Stimulated activated CD8-positive, alpha-beta memory T cell treated with anti-CD3 and anti-CD28 coated beads, Interleukin-2, amount 100 ng/mL, for 1 hour (primary cell): ENCODE measurements around the gene RASA2.
"Not testable (repeated sequence)": the region's sequence is repeated elsewhere in the genome, so short reads cannot be mapped to it uniquely, and the experiment has no call there.

Experiments
- DNase-seq, 2 donors: peaks; one replicate each; pipeline ENCODE4 v3.0.0-alpha.2; 2020; ENCODE audit warnings: low read depth in 2 of 2

RASA2 gene

DNA sequence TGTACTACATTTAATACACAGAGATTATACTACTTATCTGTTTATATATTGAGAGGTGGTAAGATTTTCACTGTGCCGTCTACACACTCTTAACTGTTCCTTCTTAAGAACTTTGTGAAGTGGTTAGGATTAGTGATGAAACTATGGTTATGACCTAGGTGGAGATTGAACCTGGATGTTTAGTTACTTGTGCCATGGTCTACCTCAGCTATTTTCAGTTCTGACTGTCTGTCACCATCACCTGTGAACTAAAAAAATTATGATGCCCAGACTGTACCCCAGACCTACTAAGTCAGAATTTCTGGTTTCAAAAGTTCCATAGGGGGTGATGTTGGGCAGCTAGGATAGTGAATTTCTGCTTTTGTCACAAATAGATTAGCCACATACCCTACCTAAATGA is 6.4 kb downstream of the RASA2 start:
- no peak for DNase-seq

DNA sequence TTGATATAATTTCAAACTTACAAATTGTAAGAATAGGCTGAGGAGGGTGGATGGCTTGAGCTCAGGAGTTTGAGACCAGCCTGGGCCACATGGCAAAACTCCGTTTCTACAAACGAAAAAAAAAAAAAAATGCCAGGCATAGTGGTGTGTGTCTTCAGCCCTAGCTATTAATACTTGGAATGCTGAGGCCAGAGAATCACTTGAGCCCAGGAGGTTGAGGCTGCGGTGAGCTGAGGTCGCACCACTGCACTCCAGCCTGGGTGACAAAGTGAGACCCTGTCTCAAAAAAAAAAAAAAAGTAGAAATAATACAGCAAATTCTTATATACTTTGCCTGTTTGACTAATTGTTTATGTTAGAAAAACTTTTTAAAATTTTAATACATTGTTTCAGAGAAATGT is 10.8 kb downstream of the RASA2 start:
- not testable (repeated sequence) for DNase-seq

DNA sequence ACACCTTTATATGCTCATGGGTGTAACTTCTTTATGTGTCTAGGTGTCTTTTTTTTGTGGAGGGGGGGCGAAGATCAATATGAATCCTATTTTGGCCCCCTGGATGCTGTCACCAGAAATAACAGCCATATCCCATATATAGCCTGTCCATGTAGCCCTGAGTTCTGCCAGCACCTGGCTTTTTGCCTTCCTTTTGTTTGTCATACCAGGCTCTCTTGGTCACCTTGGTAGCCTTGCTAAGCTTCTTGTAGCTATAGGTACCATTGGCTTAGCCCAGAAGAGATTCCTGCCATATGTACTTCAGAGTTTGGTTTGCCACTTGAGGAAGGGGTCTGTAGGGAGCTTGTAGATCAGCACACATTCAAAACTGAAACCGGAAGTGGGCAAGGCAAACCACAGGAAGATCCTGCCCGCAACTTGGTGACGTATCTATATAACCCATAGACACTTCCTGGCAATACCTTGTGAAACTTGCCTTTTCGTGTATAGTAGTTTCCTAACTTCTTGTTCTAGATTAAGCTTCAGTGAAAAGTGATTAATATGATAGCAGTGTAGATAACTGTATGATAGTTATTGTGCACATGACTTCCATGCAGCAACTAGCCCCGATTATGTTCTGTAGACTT is 11.9 kb downstream of the RASA2 start:
- DNase-seq, result peak; percentile 68 to 78

DNA sequence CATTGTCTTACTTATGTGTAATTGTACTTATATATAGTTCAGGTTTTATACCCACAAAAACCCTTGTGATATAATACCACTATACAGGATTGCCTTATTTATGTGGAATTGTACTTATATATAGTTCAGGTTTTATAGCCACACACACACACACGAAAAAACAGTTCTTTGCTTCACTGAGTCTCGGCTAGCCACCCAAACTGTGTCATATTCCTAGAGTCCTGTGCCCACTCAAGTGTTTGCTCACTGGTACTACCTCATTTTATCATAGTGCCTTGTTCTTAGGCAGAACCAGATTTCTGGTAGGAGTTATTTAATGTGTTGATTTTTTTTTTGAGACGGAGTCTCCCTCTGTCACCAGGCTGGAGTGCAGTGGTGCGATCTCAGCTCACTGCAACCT is 12.5 kb downstream of the RASA2 start:
- DNase-seq, result no peak

DNA sequence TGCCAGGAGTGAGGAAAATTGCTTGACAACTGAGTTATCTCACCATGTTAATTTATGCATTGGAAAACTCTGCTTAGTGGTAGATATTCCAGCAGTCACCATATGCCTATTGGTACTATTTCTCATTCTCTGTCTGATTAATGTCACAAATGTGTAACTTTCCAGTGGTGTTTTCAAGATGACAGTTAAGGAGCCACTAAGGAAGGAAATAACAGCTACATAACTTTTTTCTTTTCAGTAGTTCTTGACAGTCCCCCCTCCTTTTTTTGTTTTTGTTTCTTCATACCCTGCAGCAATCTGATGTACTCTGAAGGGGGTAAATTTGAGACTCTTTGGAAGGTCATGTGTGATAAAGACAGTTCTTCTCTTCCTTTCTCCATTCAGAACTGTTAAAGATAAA is 13.1 kb downstream of the RASA2 start:
- DNase-seq, result no peak

DNA sequence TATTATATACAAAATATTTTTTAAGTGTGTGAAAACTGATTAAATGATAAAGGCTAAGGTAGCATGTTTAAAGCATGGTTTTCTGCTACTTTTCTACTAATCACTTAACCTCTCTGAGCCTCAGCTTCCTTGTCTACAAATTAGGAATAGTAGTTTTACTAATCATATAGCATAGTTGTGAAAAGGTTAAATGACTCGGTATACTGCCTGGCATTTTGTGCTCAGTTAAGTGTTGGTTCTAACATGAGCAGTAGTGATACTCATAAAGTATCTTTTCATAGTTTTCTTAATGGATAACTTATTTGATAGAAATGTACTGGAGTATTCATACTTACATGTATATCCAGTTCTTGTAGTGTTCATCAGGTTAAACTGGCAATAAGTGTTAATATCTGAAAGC is 13.6 kb downstream of the RASA2 start:
- no peak for DNase-seq

DNA sequence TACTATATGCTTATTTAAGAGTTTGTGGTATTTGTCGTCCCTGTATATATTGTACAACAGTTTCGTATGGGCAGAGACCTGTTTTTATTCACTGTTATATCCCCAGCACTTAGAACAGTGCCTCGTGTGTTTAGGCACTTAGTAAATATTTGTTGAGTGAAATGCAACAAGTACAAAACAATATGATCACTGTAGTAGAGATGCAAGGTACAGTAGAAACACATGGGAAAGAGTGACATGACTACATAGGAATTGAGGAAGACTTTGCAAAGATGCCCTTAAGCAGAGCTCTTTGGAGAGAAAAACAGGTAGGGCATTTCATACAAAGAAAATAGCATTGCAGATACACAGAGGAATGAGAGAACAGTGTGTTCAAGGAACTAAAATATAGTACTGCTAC is 18.3 kb downstream of the RASA2 start:
- no peak for DNase-seq

DNA sequence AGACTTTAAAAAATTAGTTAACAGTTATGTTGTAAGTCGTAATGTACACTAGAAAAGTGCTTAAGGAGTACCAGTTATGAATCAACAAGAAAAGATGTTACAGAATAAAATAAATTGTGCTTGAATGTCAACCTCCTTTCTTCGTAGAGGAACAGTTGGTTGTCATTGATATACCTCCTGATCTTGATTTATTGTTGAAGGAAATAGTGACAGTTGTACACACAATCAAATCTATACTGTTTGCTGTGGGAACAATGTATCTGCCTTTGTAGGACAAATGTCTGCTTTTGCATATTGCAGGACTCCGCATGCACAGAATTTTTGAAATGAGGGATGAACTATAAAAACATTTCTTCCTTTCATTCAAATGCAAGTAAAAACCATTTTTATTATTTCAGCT is 19.2 kb downstream of the RASA2 start:
- DNase-seq, result no peak

DNA sequence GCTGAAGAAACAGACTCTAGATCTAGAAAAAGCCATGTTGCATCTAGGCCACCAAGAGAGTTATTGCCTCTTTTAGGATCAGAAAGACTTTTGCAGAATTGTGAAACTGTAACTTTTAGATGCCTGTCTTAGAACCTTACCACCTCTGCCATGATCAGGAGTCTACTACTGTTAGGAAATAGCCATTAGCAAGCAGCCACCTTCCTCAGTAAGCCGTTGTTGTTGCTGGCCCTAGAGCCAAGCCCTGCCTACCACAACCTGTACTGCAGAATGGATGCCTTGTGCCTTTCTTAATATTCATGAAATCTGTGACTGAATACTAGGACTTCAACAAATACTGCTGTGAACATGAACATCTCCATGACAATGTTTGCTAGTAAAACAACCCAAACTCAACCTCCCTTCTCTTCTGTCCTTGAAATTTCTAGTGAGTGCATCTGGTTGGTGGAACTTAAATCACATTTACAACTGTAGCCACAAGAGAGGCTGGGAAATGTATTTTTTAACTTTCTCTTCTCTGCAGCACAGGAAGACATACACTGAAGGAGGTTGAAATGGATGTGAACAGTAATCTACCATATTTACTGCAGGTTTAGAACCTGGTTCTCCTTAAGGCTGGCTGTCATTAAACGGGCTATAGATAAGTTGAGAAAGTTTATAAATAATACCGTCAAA is 20.7 kb downstream of the RASA2 start:
- DNase-seq, result no peak

DNA sequence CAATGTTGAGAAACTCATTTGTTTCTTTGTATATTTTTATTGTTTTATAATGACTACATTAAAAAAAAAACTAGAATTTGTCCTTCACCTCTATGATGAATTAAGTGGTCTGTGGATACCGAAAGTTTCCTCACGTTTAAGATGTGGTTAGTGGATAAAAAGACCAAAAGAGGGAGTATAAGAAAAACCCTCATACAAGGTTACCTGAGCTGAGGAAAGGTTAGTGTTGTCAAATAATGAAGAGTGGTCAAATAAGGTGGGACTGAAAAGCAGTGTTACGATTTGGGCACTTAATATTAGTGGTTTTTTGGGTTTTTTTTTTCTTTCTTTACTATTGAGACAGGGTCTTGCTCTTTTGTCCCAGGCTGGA is 21.2 kb downstream of the RASA2 start:
- no peak for DNase-seq

DNA sequence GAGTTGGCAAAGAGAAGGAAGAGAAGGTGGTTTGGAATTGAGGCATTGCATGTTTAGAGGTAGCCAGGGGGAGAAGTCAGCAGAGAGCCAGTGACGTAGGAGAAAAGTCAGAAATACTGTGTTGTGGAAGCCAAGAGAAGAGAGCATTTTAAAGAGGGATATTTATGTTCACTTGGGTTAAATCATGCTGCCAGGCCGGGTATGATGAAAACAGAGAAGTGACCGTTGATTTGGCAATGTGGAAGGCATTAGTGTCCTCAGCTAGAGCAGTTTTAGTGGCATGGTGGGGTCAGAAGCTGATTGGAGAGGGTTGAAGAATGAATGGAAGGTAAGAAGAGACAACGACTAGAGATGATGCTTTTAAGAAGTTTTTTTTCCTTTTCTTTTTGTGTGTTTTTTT is 24.5 kb downstream of the RASA2 start:
- no peak for DNase-seq

DNA sequence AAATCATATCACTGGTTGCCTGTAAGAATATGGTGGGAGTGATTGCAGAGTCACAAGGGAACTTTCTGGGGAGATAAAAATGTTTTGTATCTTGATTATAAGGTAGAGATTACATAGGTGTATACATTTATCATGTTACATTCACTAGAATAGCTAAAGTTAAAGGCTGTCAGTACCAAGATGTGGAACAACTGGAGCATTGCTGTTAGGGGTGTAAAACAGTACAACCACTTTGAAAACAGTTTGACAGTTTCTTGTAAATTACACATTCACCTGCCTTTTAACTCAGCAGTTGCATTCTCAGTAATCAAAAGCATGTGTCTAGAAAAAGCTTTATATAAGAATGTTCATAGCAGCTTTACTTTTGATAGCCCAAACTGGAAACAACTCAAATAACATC is 27.6 kb downstream of the RASA2 start:
- no peak for DNase-seq

DNA sequence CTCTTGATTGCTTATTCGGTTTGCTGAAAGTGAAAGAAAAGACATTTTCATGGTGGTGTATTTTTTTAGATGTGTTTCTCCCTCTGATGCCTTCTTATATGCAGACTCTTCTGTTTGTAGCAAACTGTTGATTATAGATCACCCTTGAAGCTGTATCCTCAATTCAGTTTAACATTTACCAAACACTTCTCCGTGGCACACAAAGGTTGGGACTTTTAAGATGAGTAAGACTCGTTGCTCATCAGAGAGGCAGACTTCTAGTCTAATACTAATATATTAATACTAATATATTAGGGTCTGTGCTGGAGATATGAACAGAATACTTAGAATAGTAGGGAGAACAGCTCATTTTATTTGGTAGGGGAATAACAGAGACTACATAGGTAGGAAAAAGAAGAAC is 32.8 kb downstream of the RASA2 start:
- no peak for DNase-seq

DNA sequence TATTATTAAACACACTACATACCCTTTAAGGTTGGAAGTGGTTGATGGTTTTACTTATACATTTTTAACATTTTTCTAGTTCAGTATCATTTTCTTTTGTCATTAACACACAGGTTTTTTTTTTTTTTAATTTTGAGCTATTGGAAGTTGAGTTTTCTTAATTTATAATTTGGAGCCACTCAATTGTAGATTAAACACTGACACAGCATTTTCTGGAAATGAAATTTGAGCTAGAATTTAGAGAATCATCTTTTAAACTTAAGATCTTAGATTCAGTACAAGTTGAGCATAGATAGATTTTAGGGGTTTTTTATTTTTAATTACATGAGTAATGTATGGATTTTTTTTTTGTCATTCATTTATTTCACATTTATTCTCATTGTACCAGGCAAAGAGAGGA is 35.0 kb downstream of the RASA2 start:
- DNase-seq, result no peak

DNA sequence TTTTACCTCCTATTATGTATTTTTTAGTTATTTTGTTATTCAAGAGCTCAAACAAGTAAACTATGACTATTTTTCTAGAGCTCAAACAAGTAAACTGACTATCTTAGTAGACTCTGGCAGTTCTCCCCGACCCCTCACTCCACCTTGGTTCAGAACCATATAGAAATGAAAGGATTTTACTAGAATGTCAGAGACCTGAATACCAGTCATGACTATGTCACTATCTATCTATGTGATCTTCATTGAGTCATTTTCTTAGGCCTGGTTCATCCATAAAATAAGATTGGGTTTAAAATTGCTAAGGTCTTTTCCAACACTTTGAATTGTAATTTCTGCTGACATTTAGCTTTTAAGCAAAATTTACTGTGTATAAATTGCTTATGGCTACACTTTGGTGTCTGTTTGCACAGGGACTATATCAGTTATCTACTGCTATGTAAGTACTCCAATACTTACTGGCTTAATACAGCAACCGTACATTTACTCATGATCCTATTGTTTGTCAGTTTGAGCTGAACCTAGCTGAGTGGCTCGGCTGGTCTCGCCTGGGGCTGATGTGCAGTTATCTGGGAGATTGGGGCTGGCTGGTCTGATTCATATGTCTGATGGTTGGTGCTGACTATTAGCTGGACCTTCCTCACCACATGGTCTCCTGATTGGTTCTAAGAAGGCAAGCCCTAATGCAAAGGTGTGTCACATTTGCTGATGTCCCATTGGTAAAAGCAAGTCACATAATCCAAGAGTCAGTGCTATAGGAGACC is 37.0 kb downstream of the RASA2 start:
- DNase-seq, result no peak

DNA sequence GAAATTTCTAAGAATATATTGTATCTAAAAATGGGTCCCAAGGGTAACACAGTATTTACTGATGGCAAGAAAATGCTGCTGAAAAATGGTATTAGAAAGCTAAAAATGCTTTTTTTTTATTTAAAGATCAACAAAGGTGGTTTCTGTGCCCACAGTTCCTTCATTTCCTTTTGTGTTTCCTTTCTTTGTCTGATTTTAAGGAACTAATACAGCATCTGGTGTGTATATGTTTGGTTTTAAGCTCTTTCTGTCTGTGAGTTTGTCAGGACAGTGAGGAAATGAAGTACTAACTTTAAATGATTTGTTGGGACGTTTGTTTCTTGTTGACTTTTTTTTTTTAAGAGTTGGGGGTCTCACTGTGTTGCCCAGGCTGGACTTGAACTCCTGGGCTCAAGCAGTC is 38.2 kb downstream of the RASA2 start:
- DNase-seq, result no peak

DNA sequence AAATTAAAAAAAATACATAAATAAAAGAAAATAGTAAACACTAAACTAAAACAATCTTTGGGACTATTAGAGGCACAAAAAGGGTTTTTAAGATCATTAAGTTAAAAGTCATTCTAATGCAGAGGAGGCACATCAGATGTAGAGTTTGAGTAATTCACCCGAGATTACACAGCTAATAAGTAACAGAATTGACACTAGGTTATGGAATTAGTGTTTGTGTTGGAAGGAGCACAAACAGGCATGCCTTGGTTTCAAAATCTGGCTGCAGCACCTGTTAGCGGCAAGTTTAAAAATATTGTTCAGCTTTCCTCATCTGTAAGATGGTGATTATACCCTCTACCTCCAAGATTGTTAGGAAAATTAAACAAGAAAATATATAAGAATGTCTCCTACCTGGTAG is 39.0 kb downstream of the RASA2 start:
- DNase-seq, result no peak

DNA sequence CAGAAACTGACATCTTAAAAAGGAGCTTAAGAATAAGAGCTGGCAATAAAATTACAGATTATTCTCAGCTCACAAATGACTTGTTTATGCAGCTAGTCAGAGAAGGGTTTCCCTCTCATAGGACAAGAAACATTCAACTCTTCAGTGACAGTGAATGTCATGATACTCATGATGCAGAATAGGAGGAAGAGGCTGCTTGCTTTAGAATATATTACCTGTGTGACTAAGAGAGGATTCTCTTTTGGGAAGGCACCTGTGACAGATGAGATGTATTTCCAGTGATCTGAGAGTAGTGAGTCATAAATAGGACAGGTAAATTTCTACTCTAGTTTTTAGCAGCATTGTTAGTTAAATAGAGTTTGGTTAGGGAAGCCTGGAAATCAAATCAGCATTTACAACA is 39.9 kb downstream of the RASA2 start:
- DNase-seq, result no peak

DNA sequence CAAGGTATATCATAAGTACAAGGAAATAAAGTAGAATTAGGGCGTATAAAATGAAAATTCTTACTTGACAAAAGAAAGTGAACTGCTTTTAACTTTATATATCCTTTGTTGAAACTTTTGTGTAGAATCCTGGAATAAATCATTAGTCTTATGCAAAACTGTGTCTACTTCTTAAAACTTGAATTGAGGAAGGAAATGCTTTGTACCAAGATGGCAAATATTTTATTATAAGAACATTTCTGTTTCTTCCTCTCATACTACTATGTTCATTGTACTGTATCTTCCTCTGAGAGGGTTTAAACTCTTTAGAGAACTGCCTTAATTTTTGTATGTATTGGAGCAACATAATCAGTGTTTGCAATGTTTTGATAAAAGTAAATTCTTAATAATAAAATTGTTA is 42.0 kb downstream of the RASA2 start:
- no peak for DNase-seq

DNA sequence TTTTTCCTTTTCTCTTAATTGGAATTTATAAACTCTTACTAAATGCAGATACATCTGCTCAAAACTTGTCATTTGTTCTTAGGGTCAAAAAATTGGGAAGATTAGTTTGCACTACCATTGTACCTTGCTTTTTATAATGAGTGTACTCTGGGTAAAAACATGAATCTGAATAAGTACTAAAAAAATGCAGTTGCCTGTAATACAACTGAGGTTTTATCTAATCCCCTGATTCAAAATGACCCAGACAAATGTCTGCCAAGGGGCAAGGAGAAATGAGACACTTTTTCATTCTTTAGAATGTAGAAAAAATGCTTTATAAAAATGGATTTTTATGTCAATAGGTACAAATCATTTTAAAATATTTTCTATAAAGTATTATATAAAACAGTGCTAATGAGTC is 42.4 kb downstream of the RASA2 start:
- DNase-seq, result no peak

DNA sequence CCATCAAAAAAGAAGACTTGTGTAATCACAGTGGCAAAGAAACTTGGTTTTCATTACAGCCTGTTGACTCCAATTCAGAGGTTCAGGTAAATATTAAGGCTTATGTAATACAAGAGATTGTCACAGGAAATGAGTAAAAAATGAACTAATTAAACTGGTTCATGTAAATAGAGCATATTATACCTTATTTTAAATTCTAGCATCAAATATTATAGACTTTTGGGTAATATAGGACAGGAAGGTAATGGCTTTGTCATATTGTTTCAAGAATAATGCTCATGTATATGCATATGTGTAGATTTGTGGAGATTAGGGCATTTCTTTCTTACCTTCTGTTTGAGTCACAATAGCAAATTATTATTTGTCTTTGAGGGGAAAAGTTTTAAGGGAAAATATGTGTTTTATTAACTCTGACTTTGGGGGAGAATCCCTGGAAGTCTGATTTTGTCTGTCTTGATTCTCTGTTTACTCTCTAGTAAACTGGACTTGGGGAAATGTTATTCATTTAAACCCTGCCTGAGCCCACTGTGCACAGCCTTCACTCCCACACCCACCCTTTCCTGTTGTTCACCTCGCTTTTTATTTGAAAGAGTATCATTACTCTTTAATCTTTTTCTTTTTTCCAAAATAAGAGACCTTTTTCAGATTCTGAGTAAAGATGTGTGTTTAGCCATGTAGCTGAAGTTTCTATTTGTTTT is 43.0 kb downstream of the RASA2 start:
- DNase-seq, result no peak

DNA sequence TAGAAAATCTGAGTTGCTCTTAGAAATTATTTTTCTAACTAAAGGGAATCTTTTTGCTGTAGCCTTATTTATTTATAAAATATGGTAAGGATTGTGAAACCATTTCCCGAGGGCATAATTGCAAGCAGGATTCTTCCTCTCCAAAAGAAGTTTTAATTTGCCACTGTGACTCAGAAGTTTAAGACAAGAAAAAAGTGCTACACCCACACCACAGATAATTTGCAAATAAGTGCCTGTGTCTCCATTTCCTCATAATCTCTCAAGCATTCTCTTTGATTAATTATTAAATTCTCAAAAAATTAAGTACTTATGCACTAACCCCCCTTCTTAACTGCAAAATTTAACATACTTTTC is 43.6 kb downstream of the RASA2 start:
- no peak for DNase-seq

DNA sequence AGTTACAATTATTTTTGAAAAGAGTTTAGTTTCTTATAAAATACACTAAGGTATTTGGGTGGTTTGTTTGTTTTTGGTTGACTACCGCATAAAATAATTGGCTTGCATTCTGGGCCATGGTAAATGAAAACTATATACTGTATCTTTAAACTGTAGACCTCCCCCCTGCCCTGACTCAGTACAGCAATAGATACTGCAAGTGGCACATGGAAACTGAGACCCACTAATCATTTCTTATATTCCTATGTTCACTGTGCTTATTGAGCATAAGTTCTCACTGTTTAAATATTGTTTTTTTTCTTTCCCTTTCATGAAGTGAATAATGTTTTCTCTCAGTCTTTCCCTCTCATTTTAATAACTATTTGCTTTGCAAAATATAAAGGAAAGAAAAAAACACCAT is 45.8 kb downstream of the RASA2 start:
- no peak for DNase-seq
